A549 (cell line): Measurements from ENCODE around the gene CACNG8.

Experiments
- BCL3 ChIP-seq: fragments of >200 bp; sonication (Bioruptor Twin); formaldehyde crosslinking; IDR thresholded peaks from 3 replicates; pipeline ENCODE4 v1.6.1; 2016
- BHLHE40 ChIP-seq: IDR thresholded peaks from 2 replicates; pipeline ENCODE4 v1.6.1; 2012; ENCODE audit warnings: low read depth, low read length, inconsistent platforms
- CHD2 ChIP-seq: fragments of 150-350 bp; IDR thresholded peaks from 2 replicates; pipeline ENCODE4 v1.6.1; 2014; ENCODE audit warnings: low read length; ENCODE audit not compliant: partially characterized antibody
- CTCF ChIP-seq: fragments of >200 bp; sonication (Bioruptor Twin); formaldehyde crosslinking; IDR thresholded peaks from 3 replicates; pipeline ENCODE4 v1.5.1; 2016
- E2F6 ChIP-seq: IDR thresholded peaks from 2 replicates; pipeline ENCODE4 v1.6.1; 2012; ENCODE audit warnings: low read depth, borderline replicate concordance
- EP300 ChIP-seq, 2 experiments: fragments of >200 bp; sonication (Bioruptor Twin); formaldehyde crosslinking; IDR thresholded peaks; 2 replicates in 1 of 2; 3 replicates in 1 of 2; pipeline ENCODE4 v1.6.1; 2016 to 2017
- ESRRA ChIP-seq: fragments of 150-350 bp; IDR thresholded peaks from 2 replicates; pipeline ENCODE4 v1.6.1; 2014; ENCODE audit warnings: mild to moderate bottlenecking, low read length, borderline replicate concordance
- MAX ChIP-seq: IDR thresholded peaks from 2 replicates; pipeline ENCODE4 v1.6.1; 2012
- MYC ChIP-seq: IDR thresholded peaks from 2 replicates; pipeline ENCODE4 v1.6.1; 2012; ENCODE audit warnings: mild to moderate bottlenecking, inconsistent platforms, low read length, improper control_type of control experiment, borderline replicate concordance
- POLR2A ChIP-seq: IDR thresholded peaks from 2 replicates; pipeline ENCODE4 v1.6.1; 2012; ENCODE audit warnings: mild to moderate bottlenecking, low read length
- POLR2AphosphoS2 ChIP-seq: conservative IDR thresholded peaks from 2 replicates; pipeline ENCODE4 v1.6.1; 2012; ENCODE audit warnings: low read length, improper control_type of control experiment, inconsistent platforms
- RAD21 ChIP-seq, 2 experiments: fragments of >200 bp in 1 of 2; sonication (Bioruptor Twin) in 1 of 2; formaldehyde crosslinking in 1 of 2; IDR thresholded peaks in 1 of 2; conservative IDR thresholded peaks in 1 of 2; 2 replicates in 1 of 2; 3 replicates in 1 of 2; pipeline ENCODE4 v1.6.1; 2012 to 2018; ENCODE audit warnings: inconsistent platforms in 1 of 2
- RFX5 ChIP-seq: fragments of 450-650 bp; IDR thresholded peaks from 2 replicates; pipeline ENCODE4 v1.7.1; 2014; ENCODE audit warnings: antibody characterized with exemption, mild to moderate bottlenecking, moderate library complexity
- ZC3H11A ChIP-seq: fragments of 450-650 bp; IDR thresholded peaks from 2 replicates; pipeline ENCODE4 v1.6.1; 2014; ENCODE audit warnings: antibody characterized with exemption, mild to moderate bottlenecking

DNA sequence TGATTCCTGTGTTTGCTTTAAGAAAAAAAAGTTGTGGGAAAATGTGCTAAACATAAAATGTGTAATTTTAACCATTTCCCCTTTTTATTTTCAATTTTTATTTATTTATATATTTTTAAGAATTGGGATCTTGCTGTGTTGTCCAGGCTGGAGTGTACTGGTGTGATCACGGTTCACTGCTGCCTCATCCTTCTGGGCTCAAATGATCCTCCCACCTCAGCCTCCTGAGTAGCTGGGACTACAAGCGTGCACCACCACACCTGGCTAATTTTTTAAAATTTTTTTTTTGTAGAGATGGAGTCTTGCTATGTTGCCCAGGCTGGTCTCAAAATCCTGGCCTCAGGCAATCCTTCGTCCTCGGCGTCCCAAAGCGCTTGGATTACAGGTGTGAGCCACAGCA is 47.7 kb downstream of the CACNG8 start:
- TF ChIP-seq ZC3H11A, result no peak
- no peak for TF ChIP-seq E2F6
- no peak for TF ChIP-seq MYC
- TF ChIP-seq ESRRA, result no peak
- TF ChIP-seq MAX, result no peak
- TF ChIP-seq EP300 (IDR thresholded peaks at IDR 0.05), result no peak
- no peak for TF ChIP-seq BHLHE40
- no peak for TF ChIP-seq RFX5
- TF ChIP-seq CTCF, result no peak
- no peak for TF ChIP-seq POLR2AphosphoS2
- TF ChIP-seq BCL3, result no peak
- no peak for TF ChIP-seq POLR2A
- TF ChIP-seq RAD21 (conservative IDR thresholded peaks at IDR 0.05 in 1 of 2, IDR thresholded peaks at IDR 0.05 in 1 of 2), result no peak
- TF ChIP-seq CHD2, result no peak
